HG03108 (cell line): ENCODE measurements around the gene CCNDBP1.
"Not testable (repeated sequence)": the region's sequence is repeated elsewhere in the genome, so short reads cannot be mapped to it uniquely, and the experiment has no call there.

ENCODE experiments used
- ATAC-seq: cut with Tn5 transposase; IDR thresholded peaks from one replicate; pipeline ENCODE4 v1.9.1; 2021; ENCODE audit warnings: moderate library complexity; ENCODE audit not compliant: unreplicated experiment

CCNDBP1 gene

GRCh38 chr15:43214592-43215295 is 29.5 kb downstream of the CCNDBP1 start:
- ATAC-seq: no peak

GRCh38 chr15:43215961-43216360 is 30.8 kb downstream of the CCNDBP1 start:
- no peak for ATAC-seq

- no peak for ATAC-seq
Observed at GRCh38 chr15:43218908-43219706, 33.9 kb downstream of the CCNDBP1 start.

GRCh38 chr15:43219929-43220928 is 35.0 kb downstream of the CCNDBP1 start:
- no peak for ATAC-seq

GRCh38 chr15:43220991-43221403 is 35.8 kb downstream of the CCNDBP1 start, which contains the start of gene EPB42:
Gene EPB42 (minus strand): TSS chr15:43221018. CDS start chr15:43220825, 193 bp downstream.
- no peak for ATAC-seq

- ATAC-seq: no peak
Observed at GRCh38 chr15:43221422-43221821, 36.2 kb downstream of the CCNDBP1 start.

- ATAC-seq: no peak
Observed at GRCh38 chr15:43225201-43225949, 40.2 kb downstream of the CCNDBP1 start.

- not testable (repeated sequence) for ATAC-seq
Observed at GRCh38 chr15:43225950-43226255, 40.7 kb downstream of the CCNDBP1 start.

- no peak for ATAC-seq
Observed at GRCh38 chr15:43226436-43227305, 41.5 kb downstream of the CCNDBP1 start.

GRCh38 chr15:43229977-43230376 is 44.8 kb downstream of the CCNDBP1 start:
- ATAC-seq: no peak

- no peak for ATAC-seq
Observed at GRCh38 chr15:43230640-43231115, 45.5 kb downstream of the CCNDBP1 start.

- ATAC-seq: no peak
Observed at GRCh38 chr15:43232289-43232874, 47.2 kb downstream of the CCNDBP1 start.

- no peak for ATAC-seq
Observed at GRCh38 chr15:43235536-43235935, 50.3 kb downstream of the CCNDBP1 start.

- no peak for ATAC-seq
Observed at GRCh38 chr15:43237842-43238470, 52.8 kb downstream of the CCNDBP1 start.

- ATAC-seq: no peak
Observed at GRCh38 chr15:43238671-43239131, 53.5 kb downstream of the CCNDBP1 start.

- ATAC-seq: no peak
Observed at GRCh38 chr15:43239732-43240491, 54.7 kb downstream of the CCNDBP1 start.

GRCh38 chr15:43241100-43241499 is 55.9 kb downstream of the CCNDBP1 start:
- ATAC-seq: no peak

- no peak for ATAC-seq
Observed at GRCh38 chr15:43242616-43243015, 57.4 kb downstream of the CCNDBP1 start.
